Peyer's patch (tissue), 4 donors: Measurements from ENCODE around the gene ADORA2B. TPM values are rescaled to one million over a fixed set of nuclear protein-coding genes. Genes with fewer than 3 reads are reported as not detected.

Experiments used
- DNase-seq, 3 donors: peaks; one replicate each; pipeline ENCODE4 v3.0.0-alpha.2; 2017 to 2019
- H3K27ac ChIP-seq, 4 donors: fragments of 200-600 bp; sonication (generic); one replicate each; pipeline ENCODE4 v1.5.1; 2016 to 2019
- H3K27me3 ChIP-seq, 2 donors: fragments of 200-600 bp; sonication (generic); one replicate each; pipeline ENCODE4 v1.5.1; 2019
- H3K36me3 ChIP-seq, 3 donors: fragments of 200-600 bp; sonication (generic); one replicate each; pipeline ENCODE4 v1.5.1; 2016 to 2019
- H3K4me1 ChIP-seq, 4 donors: fragments of 200-600 bp; sonication (generic); one replicate each; pipeline ENCODE4 v1.5.1; 2016 to 2019
- H3K4me3 ChIP-seq, 4 donors: fragments of 200-600 bp; sonication (generic); 1 replicate in 3 of 4; 2 replicates in 1 of 4; pipeline ENCODE4 v1.5.1; 2016 to 2019; ENCODE audit warnings: mild to moderate bottlenecking in 1 of 4
- H3K9me3 ChIP-seq, 4 donors: fragments of 200-600 bp; sonication (generic); one replicate each; pipeline ENCODE4 v1.5.1; 2016 to 2019; ENCODE audit warnings: mild to moderate bottlenecking in 1 of 4
- CTCF ChIP-seq, 6 experiments: fragments of 450-650 bp in 4 of 6; fragments of 200-600 bp in 2 of 6; sonication (generic) in 1 of 6; IDR thresholded peaks; one replicate each; pipeline ENCODE4 v1.5.1; 2017 to 2019; ENCODE audit warnings: antibody characterized with exemption in 6 of 6, mild to moderate bottlenecking in 3 of 6, moderate library complexity in 1 of 6
- POLR2A ChIP-seq, 2 donors: fragments of 450-650 bp; IDR thresholded peaks; one replicate each; pipeline ENCODE4 v1.5.1; 2017; ENCODE audit warnings: antibody characterized with exemption in 2 of 2, mild to moderate bottlenecking in 2 of 2, moderate library complexity in 2 of 2
- total RNA-seq, 4 donors: library from RNA; depleted of rRNA; stranded (reverse); fragments of >200 nt; gene quantifications; one replicate each; pipeline ENCODE4 v1.1.0, GENCODE V29; 2016

Gene ADORA2B
- total RNA-seq, 4 donors from 2014 or later: 7.2 to 16.5 (median 11.6) TPM

- no peaks in the 10 kb centered on the region for H3K36me3 ChIP-seq
- no peak for DNase-seq
- H3K27me3 ChIP-seq: peaks cover 0 to 4% of the 10 kb centered on the region in 2 donors
- no peak overlapping the region for H3K27ac ChIP-seq
- TF ChIP-seq POLR2A (IDR thresholded peaks at IDR 0.05): no peak
- no peak for TF ChIP-seq CTCF (IDR thresholded peaks at IDR 0.05)
- peaks cover 0 to 7% (median 0%) of the 10 kb centered on the region in 4 donors for H3K4me1 ChIP-seq
- H3K9me3 ChIP-seq: no peaks in the 10 kb centered on the region
- no peak overlapping the region for H3K4me3 ChIP-seq
Measured at GRCh38 chr17:15913826-15914225, 31.1 kb upstream of the ADORA2B start.

GRCh38 chr17:15914400-15915170 lies 30.3 kb upstream of the ADORA2B start:
- Histone ChIP-seq H3K27ac (no peak overlapping the region), H3K36me3 (no peaks in the 10 kb centered on the region), H3K9me3 (no peaks in the 10 kb centered on the region), H3K4me1 (peaks cover 0 to 7% (median 0%) of the 10 kb centered on the region in 4 donors), H3K4me3 (no peak overlapping the region), H3K27me3 (peaks cover 0 to 4% of the 10 kb centered on the region in 2 donors)
- TF ChIP-seq CTCF (IDR thresholded peaks at IDR 0.05): no peak
- TF ChIP-seq POLR2A (IDR thresholded peaks at IDR 0.05): no peak
- DNase-seq: peak in 1 of 3 donors; percentile 0

GRCh38 chr17:15915961-15916360 lies 29.0 kb upstream of the ADORA2B start:
- no peaks in the 10 kb centered on the region for H3K9me3 ChIP-seq
- no peak overlapping the region for H3K27ac ChIP-seq
- no peaks in the 10 kb centered on the region for H3K36me3 ChIP-seq
- TF ChIP-seq POLR2A (IDR thresholded peaks at IDR 0.05): no peak
- TF ChIP-seq CTCF (IDR thresholded peaks at IDR 0.05): no peak
- peak in 1 of 3 donors; percentile 23 for DNase-seq
- H3K27me3 ChIP-seq: peaks cover 0 to 4% of the 10 kb centered on the region in 2 donors
- H3K4me1 ChIP-seq: peaks cover 0 to 7% (median 0%) of the 10 kb centered on the region in 4 donors
- H3K4me3 ChIP-seq: no peak overlapping the region

GRCh38 chr17:15917021-15917437 lies 27.9 kb upstream of the ADORA2B start:
- peak in 1 of 3 donors; percentile 37 for DNase-seq
- H3K9me3 ChIP-seq: no peaks in the 10 kb centered on the region
- H3K4me1 ChIP-seq: peaks cover 0 to 7% (median 0%) of the 10 kb centered on the region in 4 donors
- no peak overlapping the region for H3K27ac ChIP-seq
- no peak overlapping the region for H3K4me3 ChIP-seq
- H3K36me3 ChIP-seq: no peaks in the 10 kb centered on the region
- TF ChIP-seq POLR2A (IDR thresholded peaks at IDR 0.05) (no peak), CTCF (IDR thresholded peaks at IDR 0.05) (no peak)
- H3K27me3 ChIP-seq: peaks cover 0 to 4% of the 10 kb centered on the region in 2 donors

- H3K4me1 ChIP-seq: peaks cover 0 to 7% (median 0%) of the 10 kb centered on the region in 4 donors
- no peaks in the 10 kb centered on the region for H3K36me3 ChIP-seq
- H3K9me3 ChIP-seq: no peaks in the 10 kb centered on the region
- peaks cover 0 to 4% of the 10 kb centered on the region in 2 donors for H3K27me3 ChIP-seq
- peak in 1 of 3 donors; percentile 48 for DNase-seq
- TF ChIP-seq POLR2A (IDR thresholded peaks at IDR 0.05): no peak
- no peak for TF ChIP-seq CTCF (IDR thresholded peaks at IDR 0.05)
- peak overlapping the region in 2 of 4 donors; percentile 19 to 29 for H3K4me3 ChIP-seq
- H3K27ac ChIP-seq: no peak overlapping the region
Measured at GRCh38 chr17:15917438-15918027, 27.4 kb upstream of the ADORA2B start.
